IPS-11a (cell line): ENCODE results near the gene KCNAB3.
"Not testable (repeated sequence)": the region's sequence is repeated elsewhere in the genome, so short reads cannot be mapped to it uniquely, and the experiment has no call there.

Source experiments
- H3K4me3 ChIP-seq: one replicate; pipeline ENCODE4 v1.5.1; 2013; ENCODE audit warnings: low read depth, low read length, control low read depth

KCNAB3 gene

DNA sequence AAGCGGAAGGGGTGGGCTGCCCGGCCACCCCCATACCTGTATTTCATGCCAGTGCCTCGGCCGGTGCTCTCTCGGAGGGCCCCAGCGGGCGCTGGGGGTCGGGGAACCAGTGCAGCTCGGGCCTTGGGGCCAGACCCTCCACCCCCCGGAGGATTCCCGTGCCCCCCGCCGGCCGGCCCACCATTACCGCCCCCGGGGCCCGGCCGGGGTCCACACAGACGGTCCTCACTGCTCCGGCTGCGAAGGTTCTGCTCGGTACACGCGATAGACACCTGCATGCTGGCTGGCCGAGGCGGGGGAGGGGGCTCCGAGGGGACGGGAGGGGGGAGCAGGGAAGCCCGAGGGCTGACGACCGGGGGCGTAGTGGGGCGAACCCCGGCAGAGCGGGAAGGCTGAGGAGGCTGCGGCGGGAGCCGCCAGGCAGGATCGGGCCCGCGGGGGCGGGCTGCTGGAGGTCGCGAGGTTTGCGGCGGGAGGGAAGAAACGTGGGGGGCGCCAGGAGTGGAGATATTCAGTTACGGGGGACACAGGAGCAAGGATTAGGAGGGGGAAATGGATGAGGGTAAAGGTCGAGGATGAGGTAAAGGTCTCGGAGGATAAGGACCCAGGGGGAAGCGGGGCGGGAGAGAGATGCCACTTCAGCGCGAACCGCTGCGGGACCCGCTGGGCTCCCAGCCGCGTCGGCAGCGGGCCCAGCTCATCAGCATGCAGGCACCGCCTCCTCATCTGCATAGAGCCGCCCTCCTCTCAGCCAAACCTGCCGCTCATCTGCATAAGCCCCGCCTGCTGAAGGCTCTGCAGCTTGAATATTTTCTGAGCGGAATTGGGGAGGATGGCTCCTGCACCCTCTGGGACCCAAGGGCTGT, at the start of gene KCNAB3:
TSS of gene KCNAB3 (minus strand) at position 699 of the 866 bp plus-strand sequence. CDS start at position 278, 421 bp downstream.
- peak within 1 kb of the TSS; percentile 39 for H3K4me3 ChIP-seq

GRCh38 chr17:7977805-7978204, 48.1 kb upstream of the KCNAB3 start:
- no peak overlapping the region for H3K4me3 ChIP-seq

GRCh38 chr17:7977039-7977438, 47.4 kb upstream of the KCNAB3 start:
- H3K4me3 ChIP-seq: no peak overlapping the region

DNA sequence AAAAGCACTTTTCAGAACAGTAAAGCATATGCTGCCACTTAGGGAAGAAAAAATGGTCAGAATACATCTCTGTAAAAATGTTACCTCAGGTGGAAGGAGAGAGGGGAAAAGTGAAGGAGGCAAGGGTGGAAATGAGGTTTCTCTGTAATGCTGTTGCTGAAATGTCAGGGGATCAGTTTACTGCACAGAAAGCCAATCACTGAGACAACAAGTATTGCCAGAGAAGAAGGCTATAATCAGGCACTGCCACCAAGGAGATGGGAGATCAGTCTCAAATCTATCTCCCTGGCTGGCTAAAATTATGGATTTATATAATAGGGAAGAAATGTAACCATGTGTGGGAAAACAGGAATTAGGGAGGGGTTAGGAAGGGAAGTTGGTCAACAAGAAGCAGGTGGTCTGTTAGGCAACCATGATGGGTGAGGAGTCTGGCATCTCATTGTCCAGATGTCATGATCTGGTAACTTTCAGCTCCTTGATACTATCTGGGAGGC, 45.0 kb upstream of the KCNAB3 start:
- no peak overlapping the region for H3K4me3 ChIP-seq

DNA sequence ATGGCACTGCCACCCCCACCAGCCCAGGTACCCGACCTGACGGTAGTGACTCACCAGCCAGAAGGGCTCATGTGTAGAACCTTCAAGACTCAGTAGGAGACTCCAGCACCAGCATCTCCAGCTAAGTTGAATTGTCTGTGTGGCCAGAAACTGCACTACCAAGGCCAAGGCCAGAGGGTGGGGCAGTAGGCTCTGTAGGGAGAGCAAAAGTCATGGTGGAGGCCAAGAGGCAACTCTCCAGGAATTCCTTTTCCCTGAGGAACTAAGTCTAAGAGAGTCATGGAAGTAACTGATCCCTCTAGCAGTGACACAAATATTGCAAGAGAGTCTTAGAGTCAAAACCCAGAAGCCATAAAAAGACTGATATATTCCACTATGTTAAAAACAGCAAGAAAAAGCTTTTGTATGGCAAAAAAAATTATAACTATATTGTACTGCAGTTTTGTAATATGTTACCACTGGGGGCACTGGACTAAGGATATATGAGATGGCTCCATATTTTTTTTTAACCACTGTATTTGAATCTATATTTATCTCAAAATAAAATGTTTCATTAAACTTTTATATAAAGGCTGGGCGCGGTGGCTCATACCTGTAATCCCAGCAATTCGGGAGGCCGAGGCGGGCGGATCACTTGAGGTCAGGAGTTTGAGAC, 42.6 kb upstream of the KCNAB3 start:
- no peak overlapping the region for H3K4me3 ChIP-seq

- no peak overlapping the region for H3K4me3 ChIP-seq
Observed at GRCh38 chr17:7971651-7972050, 42.0 kb upstream of the KCNAB3 start.

GRCh38 chr17:7969433-7969832, 39.8 kb upstream of the KCNAB3 start:
- no peak overlapping the region for H3K4me3 ChIP-seq

GRCh38 chr17:7967751-7968150, 38.1 kb upstream of the KCNAB3 start:
- H3K4me3 ChIP-seq: no peak overlapping the region

DNA sequence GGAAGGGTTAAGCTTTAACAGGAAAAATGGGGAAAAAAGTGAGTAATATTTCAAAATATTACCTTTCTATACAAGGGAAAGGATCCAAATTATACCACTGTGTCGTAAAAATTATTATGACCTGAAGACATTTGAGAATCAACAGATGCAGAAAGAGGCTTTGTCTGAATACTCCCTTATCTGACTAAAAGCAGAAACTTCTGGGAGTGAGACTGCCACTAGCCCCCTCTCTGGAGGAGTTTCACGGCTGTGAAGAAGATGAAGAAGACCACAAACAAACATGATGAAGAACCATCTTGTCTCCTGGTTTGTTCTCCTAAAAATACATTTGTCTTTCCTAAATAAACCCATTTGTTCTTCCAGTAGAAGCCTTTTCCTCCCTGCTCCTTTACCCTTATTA, 31.8 kb upstream of the KCNAB3 start:
- H3K4me3 ChIP-seq: no peak overlapping the region

DNA sequence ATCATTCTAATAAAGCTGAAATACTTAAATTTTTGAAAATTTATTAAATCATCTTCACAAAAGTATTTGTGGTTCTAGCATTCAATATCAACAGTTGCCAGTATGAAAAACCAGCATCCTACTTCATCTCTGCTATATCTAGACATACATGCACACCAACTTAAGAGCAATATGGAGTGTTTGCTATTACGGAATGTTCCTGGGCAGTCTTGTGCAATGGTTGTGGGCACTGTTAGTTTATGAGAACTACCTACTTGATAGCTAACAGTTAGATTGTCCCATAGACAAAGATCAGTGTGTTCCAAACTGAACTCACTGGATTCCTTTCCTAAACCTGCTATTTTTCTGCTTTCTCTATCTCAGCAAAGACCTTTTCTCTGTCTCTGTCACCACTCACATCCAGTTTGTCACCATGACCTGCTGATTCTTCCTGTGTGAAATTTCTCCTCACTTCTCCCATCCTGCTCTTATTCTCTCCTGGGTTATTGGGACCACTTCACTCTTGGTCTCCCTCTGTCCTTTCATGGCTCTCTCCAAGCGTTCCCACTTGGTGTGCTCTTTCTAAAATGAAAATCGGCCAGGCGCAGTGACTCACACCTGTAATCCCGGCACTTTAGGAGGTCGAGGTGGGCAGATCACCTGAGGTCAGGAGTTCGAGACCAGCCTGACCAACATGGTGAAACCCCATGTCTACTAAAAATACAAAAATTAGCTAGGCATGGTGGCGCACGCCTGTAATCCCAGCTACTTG, 30.0 kb upstream of the KCNAB3 start:
- H3K4me3 ChIP-seq: no peak overlapping the region

- H3K4me3 ChIP-seq: no peak overlapping the region
Observed at GRCh38 chr17:7956228-7956965, 26.7 kb upstream of the KCNAB3 start.

GRCh38 chr17:7955414-7956227, 26.0 kb upstream of the KCNAB3 start:
- H3K4me3 ChIP-seq: no peak overlapping the region

- H3K4me3 ChIP-seq: not testable (repeated sequence)
Observed at GRCh38 chr17:7953266-7953665, 23.6 kb upstream of the KCNAB3 start.

GRCh38 chr17:7951143-7951792, 21.6 kb upstream of the KCNAB3 start:
- no peak overlapping the region for H3K4me3 ChIP-seq

- no peak overlapping the region for H3K4me3 ChIP-seq
Observed at GRCh38 chr17:7950578-7950977, 20.9 kb upstream of the KCNAB3 start.

DNA sequence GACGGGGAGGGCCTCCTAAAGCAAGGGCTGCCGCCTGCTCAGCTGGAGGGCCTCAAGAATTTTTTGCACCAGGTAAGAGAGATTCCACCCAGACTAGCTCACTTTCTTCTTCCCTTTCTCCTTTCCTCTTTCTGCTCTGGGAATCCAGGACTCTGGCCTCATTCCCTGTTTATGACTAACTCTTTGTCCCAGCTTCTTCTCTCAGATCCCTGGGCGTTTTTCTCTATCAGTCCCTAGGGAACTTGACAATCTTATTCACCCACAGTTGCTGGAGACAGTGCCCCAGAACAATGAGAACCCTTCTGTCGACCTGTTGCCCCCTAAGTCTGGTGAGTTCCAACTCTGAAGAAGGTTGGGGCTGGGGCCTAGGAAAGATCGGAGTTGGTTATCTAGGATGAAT, 18.0 kb upstream of the KCNAB3 start:
- no peak overlapping the region for H3K4me3 ChIP-seq

- H3K4me3 ChIP-seq: no peak overlapping the region
Observed at GRCh38 chr17:7946441-7946840, 16.8 kb upstream of the KCNAB3 start.

DNA sequence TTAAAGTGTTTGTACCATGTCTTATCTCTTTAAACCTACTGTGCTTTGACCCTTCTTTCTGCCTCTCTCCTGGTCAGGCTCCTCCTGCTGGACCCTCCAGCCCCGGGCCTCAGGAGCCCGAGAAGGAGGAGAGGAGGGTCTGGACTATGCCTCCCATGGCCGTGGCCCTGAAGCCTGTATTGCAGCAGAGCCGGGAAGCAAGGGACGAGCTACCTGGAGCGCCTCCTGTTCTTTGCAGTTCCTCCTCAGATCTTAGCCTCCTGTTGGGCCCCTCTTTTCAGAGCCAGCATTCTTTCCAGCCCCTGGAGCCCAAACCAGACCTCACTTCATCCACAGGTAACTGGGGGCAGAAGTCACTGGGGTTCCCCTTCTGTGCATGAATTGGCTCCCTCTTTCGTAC, 16.0 kb upstream of the KCNAB3 start:
- no peak overlapping the region for H3K4me3 ChIP-seq

DNA sequence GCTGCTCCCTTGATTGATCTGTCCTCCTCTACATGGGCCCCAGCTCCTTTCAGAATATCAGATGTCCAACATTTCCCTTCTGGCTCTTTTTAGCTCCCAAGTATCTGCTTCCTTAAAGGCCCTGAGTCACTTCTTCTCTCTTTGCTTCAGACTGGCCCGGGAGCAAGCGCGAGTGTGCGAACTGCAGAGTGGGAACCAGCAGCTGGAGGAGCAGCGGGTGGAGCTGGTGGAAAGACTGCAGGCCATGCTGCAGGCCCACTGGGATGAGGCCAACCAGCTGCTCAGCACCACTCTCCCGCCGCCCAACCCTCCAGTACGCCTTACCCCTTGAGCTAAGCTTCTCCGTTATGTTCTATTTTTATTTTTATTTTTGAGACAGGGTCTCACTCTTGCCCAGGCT, 14.7 kb upstream of the KCNAB3 start:
- no peak overlapping the region for H3K4me3 ChIP-seq
